ENCODE measurements around the gene WDPCP.

GRCh38 chr2:63268946-63269345 lies 319.3 kb downstream of the WDPCP start:
- no peak for TF ChIP-seq EZH2phosphoT487 (IDR thresholded peaks at IDR 0.05; ENCODE audit: unreplicated experiment)
- no peak for TF ChIP-seq CTCF (conservative IDR thresholded peaks at IDR 0.05; ENCODE audit: low read depth in 2 of 2)
